Measurements from ENCODE around the gene IGF2BP2. TPM values are rescaled to one million over a fixed set of nuclear protein-coding genes. Genes with fewer than 3 reads are reported as not detected.
"Not testable (repeated sequence)": the region's sequence is repeated elsewhere in the genome, so short reads cannot be mapped to it uniquely, and the experiment has no call there.

Gene IGF2BP2
- total RNA-seq, 4 donors from 2014 or later: 5.1 to 29.8 (median 9.3) TPM

- TF ChIP-seq POLR2A (IDR thresholded peaks at IDR 0.05): no peak
- no peak for TF ChIP-seq CTCF (IDR thresholded peaks at IDR 0.05)
- no peak overlapping the region for H3K4me3 ChIP-seq (ENCODE audit: low read depth, poor library complexity, severe bottlenecking)
- peak in 1 of 2 donors; percentile 10 for DNase-seq (ENCODE audit: low spot score in 2 of 2)
- intact Hi-C loops (cut with DNase I; ENCODE audit: low total_unique reads): no loop called here
- WGBS, 2 donors: 96 to 98% methylated on average over 2 of the region's 2 CpGs
These were observed 36.5 kb downstream of the IGF2BP2 start for GRCh38 chr3:185788292-185788691.

- intact Hi-C loops (cut with DNase I; ENCODE audit: low total_unique reads): no loop called here
- DNase-seq (ENCODE audit: low spot score in 2 of 2): no peak
- TF ChIP-seq POLR2A (IDR thresholded peaks at IDR 0.05): no peak
- no peak for TF ChIP-seq CTCF (IDR thresholded peaks at IDR 0.05)
- H3K4me3 ChIP-seq (ENCODE audit: low read depth, poor library complexity, severe bottlenecking): no peak overlapping the region
- WGBS, 2 donors: 87% methylated on average over 20 of the region's 20 CpGs
These were observed 37.6 kb downstream of the IGF2BP2 start for GRCh38 chr3:185786956-185787877.

GRCh38 chr3:185786258-185786657, 38.6 kb downstream of the IGF2BP2 start:
- H3K4me3 ChIP-seq (ENCODE audit: low read depth, poor library complexity, severe bottlenecking); DNase-seq (ENCODE audit: low spot score in 2 of 2); intact Hi-C loops (cut with DNase I; ENCODE audit: low total_unique reads): not testable (repeated sequence)
- WGBS, 2 donors: 85 to 90% methylated on average over 8 of the region's 8 CpGs

- DNase-seq (ENCODE audit: low spot score in 2 of 2): no peak
- no peak overlapping the region for H3K4me3 ChIP-seq (ENCODE audit: low read depth, poor library complexity, severe bottlenecking)
- intact Hi-C loops (cut with DNase I; ENCODE audit: low total_unique reads): no loop called here
- 89 to 95% methylated on average over 5 of the region's 5 CpGs for WGBS, 2 donors
- no peak for TF ChIP-seq CTCF (IDR thresholded peaks at IDR 0.05)
- TF ChIP-seq POLR2A (IDR thresholded peaks at IDR 0.05): no peak
These were observed 40.5 kb downstream of the IGF2BP2 start for GRCh38 chr3:185784317-185784716.

DNA sequence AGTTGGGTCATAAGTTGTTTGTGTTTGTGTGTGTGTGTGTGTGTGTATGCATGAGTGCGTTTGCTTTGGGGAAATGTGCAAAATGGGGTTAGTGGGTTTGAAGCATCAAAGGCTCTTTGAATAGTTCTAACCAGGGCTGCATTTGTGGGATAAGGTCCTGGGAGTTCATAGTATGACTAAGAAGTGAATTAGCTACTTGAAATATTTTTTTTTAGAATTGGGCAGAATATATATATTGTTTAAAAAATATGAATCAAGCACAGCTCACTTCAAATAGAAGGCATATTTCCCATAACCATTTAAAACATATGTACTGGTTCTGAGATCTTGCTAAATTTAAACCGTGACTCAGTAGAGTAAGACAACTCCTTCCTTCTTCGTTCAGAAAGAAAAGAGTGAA, 43.1 kb downstream of the IGF2BP2 start:
- H3K4me3 ChIP-seq (ENCODE audit: low read depth, poor library complexity, severe bottlenecking): no peak overlapping the region
- no peak for DNase-seq (ENCODE audit: low spot score in 2 of 2)
- 71% methylated on average over 3 of the region's 3 CpGs for WGBS, 2 donors
- intact Hi-C loops (cut with DNase I; ENCODE audit: low total_unique reads): no loop called here
- no peak for TF ChIP-seq CTCF (IDR thresholded peaks at IDR 0.05)
- no peak for TF ChIP-seq POLR2A (IDR thresholded peaks at IDR 0.05)

- 88 to 95% methylated on average over 2 of the region's 2 CpGs for WGBS, 2 donors
- H3K4me3 ChIP-seq (ENCODE audit: low read depth, poor library complexity, severe bottlenecking): no peak overlapping the region
- intact Hi-C loops (cut with DNase I; ENCODE audit: low total_unique reads): no loop called here
- no peak for DNase-seq (ENCODE audit: low spot score in 2 of 2)
- no peak for TF ChIP-seq CTCF (IDR thresholded peaks at IDR 0.05)
These were observed 45.4 kb downstream of the IGF2BP2 start for GRCh38 chr3:185779461-185779860.

All from lower leg skin (tissue), 4 donors.